HG03097 (cell line): ENCODE data around the gene TTC21B.
"Not testable (repeated sequence)": the region's sequence is repeated elsewhere in the genome, so short reads cannot be mapped to it uniquely, and the experiment has no call there.

ENCODE experiments used
- ATAC-seq: cut with Tn5 transposase; IDR thresholded peaks from one replicate; pipeline ENCODE4 v1.9.1; 2021; ENCODE audit not compliant: unreplicated experiment, low FRiP score

The TTC21B gene

DNA sequence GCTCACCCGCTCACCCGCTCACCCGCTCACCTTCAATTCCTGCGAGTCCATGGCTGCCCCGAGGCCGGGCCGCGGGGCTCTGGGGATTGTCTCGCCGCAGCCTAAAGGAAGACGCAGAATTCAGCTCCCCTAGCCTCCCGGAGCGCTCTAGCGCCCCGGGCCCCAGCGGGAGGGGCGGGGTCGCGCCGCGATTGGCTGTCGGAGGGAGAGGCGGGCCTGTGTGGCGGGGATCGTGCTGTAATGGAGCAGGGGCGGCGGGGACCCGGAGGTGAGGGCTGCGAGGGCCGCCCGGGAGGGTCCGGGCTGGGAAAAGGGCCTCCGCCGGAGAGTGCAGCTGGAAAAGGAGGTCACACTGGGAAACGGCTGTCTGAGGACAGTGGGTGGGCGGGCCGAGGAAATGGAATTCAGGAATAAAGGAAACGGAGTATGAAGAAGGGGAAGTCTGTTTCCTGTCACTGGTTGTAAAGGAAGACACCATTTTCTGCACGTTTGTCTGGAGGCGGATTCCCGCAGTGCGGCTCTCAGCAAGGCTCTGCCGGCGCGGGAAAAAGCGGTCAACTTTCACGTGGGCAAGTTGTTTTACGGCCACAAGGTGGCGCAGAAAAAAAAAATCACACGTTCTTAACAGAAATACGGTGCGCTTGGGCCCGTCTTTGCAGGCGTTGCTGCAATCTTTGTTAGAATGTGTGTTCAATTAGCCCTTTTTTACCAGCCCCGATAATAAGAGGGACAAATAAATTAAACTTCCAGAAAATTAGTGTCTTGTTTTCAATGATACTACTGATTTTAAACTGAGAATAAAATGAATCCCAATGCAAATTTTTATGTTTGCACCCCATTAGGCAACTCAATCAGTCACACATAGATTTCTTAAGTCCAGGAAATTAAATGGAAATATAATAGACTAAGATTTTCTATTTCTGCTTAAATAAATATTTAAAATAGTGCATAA lies at the start of gene TTC21B:
TSS of gene TTC21B (minus strand) at position 122 of the 952 bp plus-strand sequence. CDS start at position 51, 71 bp downstream.
- peak; percentile 98 for ATAC-seq

DNA sequence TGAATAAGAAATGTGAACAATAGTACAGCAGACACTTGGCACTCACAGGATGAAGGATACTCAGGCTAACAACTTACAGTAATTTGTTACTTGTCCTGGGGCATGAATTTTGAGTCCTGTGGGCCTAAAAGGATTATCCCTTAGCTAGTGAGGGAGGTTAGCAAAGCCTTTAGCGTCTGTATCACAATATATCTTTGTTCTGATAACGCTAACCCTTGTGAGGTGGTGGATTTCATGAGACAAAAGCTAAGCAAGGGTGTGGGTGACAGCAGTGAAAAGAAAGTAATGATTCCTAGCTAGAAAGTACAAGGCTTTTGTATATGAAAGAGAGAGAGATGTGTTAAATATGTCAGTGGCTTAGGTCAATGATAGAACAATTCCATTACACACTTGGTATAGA lies 46.8 kb upstream of the TTC21B start:
- ATAC-seq: no peak

DNA sequence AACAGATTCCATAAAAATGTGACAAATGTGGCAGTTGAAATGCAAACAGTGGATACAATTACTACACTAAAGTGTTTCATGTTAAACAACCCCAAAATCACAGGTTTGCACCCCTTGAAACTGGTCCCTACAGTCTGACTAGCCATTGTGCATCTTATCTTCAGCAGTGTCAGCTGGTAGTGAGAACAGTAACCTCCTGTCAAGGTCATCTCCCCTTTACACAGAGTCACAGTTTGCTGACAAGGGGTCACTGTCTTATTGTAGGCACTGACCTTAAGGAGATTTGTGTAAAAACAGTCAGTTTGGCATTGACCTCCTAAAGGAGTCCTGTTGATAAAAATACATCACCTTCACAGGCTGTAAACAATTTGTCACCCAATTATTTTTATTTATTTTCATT lies 37.3 kb upstream of the TTC21B start:
- ATAC-seq: no peak

DNA sequence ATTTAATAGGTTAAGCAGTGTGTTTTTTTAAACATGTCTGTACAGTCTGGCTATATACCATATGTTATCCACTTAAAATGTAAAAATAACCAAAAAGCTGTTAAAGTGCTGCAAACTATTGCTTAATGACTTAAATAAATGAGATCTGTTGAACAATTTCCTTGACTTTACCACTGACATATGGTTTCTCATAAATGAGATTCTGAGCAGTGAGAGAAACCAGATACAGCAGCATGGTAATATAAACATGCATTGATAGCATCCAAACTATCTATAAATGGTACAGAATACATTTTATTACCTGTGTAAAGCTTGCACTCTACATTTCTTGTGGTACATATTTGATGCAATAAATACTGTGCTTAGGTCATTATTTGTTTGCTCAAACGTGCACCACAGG lies 36.3 kb upstream of the TTC21B start:
- no peak for ATAC-seq

DNA sequence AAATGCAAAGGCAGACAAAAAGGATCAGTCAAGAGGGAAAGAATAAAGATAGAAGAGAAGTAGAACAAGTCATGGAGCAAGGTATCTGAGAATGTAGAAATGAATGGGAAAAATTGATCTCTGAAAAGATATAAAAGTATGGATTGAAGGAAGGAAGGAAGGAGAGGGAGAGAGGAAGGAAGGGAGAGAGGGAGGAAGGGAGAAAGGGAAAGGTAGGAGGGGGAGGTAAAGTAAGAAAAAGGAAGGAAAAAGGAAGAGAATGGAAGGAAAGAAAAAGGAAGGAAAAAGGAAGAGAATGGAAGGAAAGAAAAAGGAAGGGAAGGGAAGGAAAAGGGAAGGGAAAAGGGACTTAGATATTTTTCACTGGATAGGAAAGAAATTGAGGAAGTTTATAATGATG lies 31.5 kb upstream of the TTC21B start:
- no peak for ATAC-seq

DNA sequence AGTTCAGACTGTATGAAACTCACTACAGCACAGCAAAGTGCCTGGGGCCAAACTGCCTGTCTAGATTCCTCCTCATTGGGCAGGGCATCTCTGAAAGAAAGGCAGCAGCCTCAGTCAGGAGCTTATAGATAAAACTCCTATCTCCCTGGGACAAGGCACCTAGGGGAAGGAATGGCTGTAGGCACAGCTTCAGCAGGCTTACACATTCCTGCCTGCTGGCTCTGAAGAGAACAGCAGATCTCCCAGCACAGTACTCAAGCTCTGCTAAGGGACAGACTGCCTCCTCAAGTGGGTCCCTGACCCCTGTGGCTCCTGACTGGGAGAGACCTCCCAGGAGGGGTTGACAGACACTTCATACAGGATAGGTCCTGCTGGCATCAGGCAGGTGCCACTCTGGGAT lies 18.6 kb upstream of the TTC21B start:
- ATAC-seq: not testable (repeated sequence)

DNA sequence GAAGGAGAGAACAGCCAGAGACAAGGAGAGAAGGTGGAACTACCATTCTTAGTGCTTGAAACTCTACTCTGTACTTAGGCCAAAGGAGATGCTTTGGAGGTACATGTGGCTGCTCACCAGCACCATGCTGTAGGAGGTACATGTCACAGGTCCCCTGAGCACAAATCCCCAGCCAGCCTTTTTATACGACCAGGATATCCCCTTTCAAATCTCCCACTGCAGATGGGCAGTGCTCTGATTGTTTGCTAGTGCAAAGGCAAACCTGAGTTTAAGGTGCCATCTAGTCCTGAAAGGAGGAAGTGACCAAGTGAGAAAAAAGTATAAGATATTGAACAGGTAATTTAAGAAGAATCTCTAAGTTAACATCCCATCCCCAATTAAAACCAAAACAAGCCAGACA lies 17.1 kb upstream of the TTC21B start:
- ATAC-seq: no peak

DNA sequence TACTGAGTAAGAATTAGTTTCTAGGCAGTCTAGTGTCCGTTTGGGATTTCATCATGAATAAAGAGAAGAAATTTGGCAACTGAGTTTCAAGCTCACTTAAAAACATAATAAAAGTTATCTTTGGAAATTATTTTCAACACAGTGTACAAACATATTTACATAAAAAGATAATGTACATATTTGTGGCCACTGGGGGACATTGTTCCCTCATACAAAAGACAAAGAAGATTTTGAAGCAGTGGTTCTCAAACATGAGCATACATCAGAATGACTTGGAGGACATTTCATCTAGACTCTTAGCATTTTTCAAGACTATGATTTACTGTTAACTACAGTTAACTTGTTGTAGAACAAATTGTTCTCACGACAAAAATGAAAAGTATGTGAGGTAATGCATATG lies 15.7 kb upstream of the TTC21B start:
- ATAC-seq: no peak

DNA sequence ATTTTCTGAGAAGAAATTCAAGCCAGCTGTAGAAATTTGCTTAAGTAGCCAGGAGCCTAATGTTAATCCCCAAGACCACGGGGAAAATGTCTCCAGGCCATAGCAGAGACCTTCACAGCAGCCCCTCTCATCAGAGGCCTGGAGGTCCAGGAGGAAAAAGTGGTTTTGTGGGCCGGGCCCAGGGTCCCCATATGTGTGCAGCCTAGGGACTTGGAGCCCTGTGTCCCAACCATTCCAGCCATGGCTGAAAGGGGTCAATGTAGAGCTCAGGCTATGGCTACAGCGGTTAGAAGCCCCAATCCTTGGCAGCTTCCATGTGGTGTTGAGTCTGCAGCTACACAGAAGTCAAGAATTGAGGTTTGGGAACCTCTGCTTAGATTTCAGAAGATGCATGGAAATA lies 14.2 kb upstream of the TTC21B start:
- no peak for ATAC-seq

DNA sequence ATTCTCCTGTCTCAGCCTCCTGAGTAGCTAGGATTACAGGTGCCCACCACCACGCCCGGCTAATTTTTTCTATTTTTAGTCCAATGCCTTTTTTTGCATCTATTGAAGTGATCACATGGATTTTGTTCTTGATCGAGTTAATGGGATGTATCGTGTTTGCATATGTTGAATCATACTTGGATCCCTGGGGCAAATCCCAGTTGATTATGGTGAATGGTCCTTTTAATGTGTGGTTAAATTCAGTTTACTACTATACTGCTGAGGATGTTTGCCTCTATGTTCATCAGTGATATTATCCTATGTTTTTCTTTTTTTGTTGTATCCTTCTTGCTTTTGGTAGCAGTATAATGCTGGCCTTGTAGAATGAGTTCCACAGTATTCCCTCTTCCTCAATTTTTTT lies 8.2 kb upstream of the TTC21B start:
- no peak for ATAC-seq

DNA sequence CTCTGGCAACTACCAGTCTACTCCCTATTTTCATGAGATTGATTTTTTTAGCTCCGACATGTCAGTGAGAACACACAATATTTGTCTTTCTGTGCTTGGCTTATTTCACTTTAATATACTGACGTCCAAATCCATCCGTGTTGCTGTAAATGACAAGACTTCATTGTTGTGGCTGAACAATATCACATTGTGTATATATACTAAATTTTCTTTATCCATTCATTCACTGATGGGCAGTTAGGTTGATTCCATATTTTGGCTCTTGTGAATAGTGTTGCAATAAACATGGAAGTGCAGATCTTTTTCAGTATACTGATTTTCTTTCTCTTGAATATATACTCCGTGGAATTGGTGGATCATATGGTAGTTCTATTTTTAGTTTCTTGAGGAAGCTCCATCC lies 5.8 kb upstream of the TTC21B start:
- ATAC-seq: no peak

DNA sequence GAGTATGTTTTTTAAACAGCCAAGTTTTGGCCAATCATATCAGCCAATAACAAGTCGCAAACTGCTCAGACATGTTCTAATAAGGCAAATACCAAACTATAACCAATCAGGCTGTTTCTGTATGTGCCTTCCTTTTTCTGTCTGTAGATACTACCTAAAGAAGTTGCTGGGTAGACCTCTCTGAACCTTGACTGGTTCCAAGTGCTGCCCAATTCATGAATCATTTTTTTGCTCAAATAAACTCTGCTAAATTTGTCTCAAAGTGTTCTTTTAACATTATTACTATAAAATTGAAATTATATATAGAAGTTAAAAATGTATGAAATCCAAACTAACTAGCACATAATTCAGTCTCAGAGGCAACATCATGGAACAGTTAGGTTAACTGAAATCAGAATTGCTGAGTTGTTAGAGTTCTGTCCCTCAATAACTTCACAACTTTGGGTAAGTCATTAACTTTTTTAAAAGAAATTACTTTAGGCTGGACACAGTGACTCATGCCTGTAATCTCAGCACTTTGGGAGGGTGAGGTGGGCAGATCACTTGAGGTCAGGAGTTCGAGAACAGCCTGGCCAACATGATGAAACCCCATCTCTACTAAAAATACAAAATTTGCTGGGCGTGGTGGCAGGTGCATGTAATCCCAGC lies 4.9 kb upstream of the TTC21B start:
- ATAC-seq: no peak

DNA sequence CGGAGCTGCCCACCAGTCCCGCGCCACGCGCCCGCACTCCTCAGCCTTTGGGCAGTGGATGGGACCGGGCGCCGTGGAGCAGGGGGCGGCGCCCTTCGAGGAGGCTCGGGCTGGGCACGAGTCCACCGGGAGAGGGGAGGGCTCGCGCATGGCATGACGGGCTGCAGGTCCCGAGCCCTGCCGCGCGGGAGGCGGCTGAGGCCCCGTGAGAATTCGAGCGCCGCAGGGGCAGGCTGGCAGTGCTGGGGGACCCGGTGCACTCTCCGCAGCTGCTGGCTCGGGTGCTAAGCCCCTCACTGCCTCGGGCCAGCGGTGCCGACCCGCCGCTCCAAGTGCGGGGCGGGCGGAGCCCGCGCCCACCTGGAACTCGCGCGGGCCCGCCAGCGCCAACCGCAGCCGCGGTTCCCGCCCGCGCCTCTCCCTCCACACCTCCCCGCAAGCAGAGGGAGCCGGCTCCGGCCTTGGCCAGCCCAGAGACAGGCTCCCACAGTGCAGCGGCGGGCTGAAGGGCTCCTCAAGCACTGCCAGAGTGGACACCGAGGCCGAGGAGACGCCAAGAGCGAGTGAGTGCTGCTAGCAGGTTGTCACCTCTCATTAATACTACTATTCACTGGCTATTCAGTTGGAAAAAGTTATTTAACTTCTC lies 3.6 kb upstream of the TTC21B start:
- no peak for ATAC-seq

DNA sequence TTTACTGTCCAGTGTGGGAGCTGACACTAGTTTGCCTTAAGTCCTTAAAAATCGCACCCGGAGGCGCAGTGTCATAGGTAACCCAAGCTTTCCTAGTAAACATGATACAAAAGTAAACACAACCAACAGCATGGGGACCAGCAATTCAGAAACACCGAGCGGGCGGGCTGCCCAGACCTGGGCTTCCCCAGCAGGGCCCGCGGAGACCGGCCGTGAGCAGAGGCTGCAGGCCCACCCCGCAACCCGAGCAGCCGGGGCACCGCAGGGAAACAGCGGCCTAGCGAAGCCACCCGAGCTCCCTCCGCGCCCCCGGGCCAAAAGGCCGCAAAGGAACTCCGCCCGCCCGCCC lies 296 bp downstream of the TTC21B start:
- ATAC-seq: peak; percentile 28

DNA sequence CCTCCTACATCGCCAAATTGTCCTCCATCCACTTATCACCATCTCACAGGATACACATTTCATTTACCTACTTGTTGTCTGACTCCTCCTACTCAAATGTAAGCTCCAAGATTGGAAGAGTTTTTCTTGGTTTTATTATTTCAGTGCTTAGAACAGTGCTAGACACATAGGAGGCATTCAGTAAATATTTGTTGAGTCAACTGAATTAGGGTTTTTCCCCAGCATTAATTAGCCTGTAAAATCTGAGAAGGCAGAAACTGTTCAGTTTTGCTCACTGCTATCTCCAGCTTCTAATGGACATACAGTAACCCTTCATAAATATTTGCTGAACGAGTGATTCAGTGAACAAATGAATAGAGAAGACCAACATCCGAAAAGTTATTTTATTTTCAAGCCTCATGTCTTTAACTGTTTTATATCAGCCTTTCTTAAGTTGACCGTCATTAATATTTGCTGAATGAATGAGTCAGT lies 800 bp downstream of the TTC21B start:
- ATAC-seq: no peak

DNA sequence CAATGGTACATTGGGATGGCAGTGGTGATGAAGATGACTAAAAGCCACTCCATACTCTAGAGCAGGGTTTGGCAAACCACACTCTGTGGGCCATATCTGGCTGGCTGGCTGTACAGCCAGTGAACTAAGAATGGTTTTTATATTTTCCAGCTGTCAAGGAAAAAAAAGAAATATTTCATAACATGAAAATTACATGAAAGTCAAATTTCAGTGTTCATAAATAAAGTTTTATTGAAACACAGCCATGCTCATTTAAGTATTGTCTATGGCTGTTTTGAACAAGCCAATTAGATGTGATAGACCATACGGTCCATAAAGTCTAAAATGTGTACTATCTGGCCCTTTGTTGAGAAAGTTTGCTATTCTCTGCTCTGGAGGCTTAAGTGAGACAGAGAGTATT lies 1.5 kb downstream of the TTC21B start:
- no peak for ATAC-seq

DNA sequence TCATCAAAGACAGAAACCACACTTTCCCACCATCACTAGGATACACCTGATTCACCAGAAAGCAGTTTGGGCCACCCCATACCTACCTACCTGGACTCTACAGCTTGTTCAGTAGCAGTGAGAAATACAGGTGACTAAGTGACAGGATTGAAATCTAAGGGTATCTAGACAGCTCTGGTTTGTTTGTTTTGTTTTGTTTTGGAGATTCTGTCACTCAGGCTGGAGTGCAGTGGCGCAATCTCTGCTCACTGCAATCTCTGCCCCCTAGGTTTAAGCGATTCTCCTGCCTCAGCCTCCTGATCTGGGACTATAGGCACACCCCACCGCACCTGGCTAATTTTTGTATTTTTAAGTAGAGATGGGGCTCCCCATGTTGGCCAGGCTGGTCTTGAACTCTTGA lies 3.1 kb downstream of the TTC21B start:
- ATAC-seq: no peak

DNA sequence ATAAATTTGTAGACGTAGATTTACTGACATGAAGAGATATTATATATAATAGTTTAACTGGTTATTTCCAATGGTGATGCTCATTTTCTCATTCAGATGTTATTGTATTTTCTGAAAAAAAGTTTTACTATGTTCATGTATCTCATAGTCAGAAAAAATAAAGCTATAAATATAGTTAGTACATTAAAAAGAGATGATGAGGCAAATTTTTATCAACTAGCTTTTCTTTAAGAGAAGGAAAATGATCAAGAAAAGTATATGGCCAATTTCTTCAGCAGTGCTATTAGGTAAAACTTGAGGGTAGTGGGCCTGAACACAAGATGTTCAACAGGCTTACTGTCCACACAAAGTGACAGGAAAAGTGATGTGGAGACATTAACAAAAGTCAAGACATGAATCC lies 11.7 kb downstream of the TTC21B start:
- ATAC-seq: no peak

DNA sequence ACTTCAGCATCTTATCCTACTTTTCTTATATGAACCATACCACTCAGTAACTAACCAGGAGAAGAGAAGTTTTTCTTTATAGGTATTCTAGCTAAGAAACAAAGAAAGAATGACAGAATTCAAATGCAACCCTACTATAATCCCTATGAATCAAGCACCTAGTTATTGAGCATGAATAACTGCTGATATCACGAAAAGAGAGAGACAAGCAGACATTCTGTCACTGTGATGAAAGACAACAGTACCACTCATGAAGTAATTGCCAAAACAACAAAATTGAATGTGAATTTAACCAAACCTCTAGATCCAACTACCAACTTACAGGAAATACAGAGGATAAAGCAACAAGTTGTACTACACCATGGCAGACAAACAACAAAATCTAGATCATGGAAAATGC lies 15.3 kb downstream of the TTC21B start:
- ATAC-seq: no peak

DNA sequence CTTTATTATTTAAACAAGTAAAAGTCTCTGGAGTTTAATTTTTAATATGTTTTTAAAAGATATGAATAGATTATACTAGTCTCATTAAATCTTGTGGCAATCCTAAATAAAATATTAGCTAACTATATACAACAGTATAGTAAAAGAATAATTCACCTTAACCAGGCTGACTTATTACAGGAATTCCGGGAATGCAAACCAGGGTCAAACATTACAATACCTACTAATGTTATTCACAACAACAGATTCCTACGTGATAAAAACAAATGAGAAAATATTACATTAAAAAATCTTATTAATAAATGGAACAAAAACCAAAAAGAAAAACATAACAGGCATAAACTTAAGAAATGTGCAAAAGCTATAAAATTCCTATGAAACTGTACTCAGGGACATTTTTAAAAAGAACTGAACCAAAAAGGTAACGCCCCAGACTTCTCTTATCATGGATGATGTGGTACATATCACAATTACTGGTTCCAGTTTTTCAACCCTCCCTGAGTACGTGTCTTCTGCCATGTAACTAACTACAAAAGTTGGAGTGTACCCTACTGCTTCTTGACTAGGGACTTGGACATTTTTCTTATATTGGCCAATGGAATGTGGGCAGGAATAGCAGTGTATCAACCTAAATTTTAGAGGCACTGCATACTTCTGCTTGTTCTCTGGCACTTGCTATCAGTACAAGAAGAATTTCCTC lies 20.2 kb downstream of the TTC21B start:
- ATAC-seq: no peak

DNA sequence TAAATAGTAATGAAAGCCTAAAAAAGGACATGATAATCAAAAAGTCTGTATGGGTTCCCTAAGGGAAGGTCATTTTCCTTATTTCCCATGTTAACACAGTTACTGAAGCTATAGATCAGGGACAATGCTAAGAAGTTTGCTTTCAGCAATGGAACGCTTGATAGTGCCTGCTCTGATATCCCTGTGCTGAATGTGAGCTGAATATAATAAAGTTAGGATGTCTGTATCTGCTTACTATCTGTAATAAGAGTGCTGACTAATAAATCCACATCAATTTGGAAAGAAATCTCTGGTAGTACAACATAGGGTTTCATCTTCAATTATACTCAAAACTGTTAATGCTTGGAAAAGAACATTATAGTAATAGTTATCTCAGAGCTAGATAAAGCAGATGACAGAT lies 25.8 kb downstream of the TTC21B start:
- no peak for ATAC-seq
